Activated CD4-positive, alpha-beta T cell treated with anti-CD3 and anti-CD28 coated beads, Interleukin-2, Interleukin-4, amounts not matched to agents 100 ng/mL and 50 ng/mL, durations not matched to agents 16 hours and 8 hours (primary cell): ENCODE data around the gene PLAU.
"Not testable (repeated sequence)": the region's sequence is repeated elsewhere in the genome, so short reads cannot be mapped to it uniquely, and the experiment has no call there.

Source experiments
- DNase-seq: peaks from one replicate; pipeline ENCODE4 v3.0.0-alpha.2; 2020; ENCODE audit warnings: low spot score

Gene PLAU

GRCh38 chr10:73876971-73877370 is 34.0 kb upstream of the PLAU start:
- DNase-seq: no peak

GRCh38 chr10:73877533-73878160 is 33.3 kb upstream of the PLAU start:
- DNase-seq: no peak

GRCh38 chr10:73878365-73878764 is 32.6 kb upstream of the PLAU start:
- DNase-seq: no peak

- peak; percentile 95 for DNase-seq
These were observed 31.4 kb upstream of the PLAU start for GRCh38 chr10:73879296-73880173.

- no peak for DNase-seq
These were observed 29.6 kb upstream of the PLAU start for GRCh38 chr10:73881221-73881919.

GRCh38 chr10:73884017-73884416 is 26.9 kb upstream of the PLAU start:
- DNase-seq: no peak

GRCh38 chr10:73886085-73886529 is 24.8 kb upstream of the PLAU start:
- DNase-seq: peak; percentile 84

GRCh38 chr10:73886661-73887293 is 24.2 kb upstream of the PLAU start:
- DNase-seq: no peak

- no peak for DNase-seq
These were observed 23.5 kb upstream of the PLAU start for GRCh38 chr10:73887294-73888039.

- no peak for DNase-seq
These were observed 22.4 kb upstream of the PLAU start for GRCh38 chr10:73888514-73888913.

- DNase-seq: peak; percentile 37
These were observed 21.9 kb upstream of the PLAU start for GRCh38 chr10:73889014-73889413.

GRCh38 chr10:73889416-73889815 is 21.5 kb upstream of the PLAU start:
- DNase-seq: not testable (repeated sequence)

GRCh38 chr10:73890261-73890660 is 20.7 kb upstream of the PLAU start:
- DNase-seq: no peak

- not testable (repeated sequence) for DNase-seq
These were observed 20.1 kb upstream of the PLAU start for GRCh38 chr10:73890830-73891229.

- no peak for DNase-seq
These were observed 19.4 kb upstream of the PLAU start for GRCh38 chr10:73891540-73891939.

- DNase-seq: no peak
These were observed 18.5 kb upstream of the PLAU start for GRCh38 chr10:73892310-73893030.

- DNase-seq: no peak
These were observed 17.5 kb upstream of the PLAU start for GRCh38 chr10:73893426-73893825.

- peak; percentile 74 for DNase-seq
These were observed 16.5 kb upstream of the PLAU start for GRCh38 chr10:73894245-73894971.

GRCh38 chr10:73895381-73895780 is 15.6 kb upstream of the PLAU start:
- not testable (repeated sequence) for DNase-seq

- no peak for DNase-seq
These were observed 13.2 kb upstream of the PLAU start for GRCh38 chr10:73897693-73898092.
